HG02678 (cell line): Measurements from ENCODE around the gene RUNX3.
A peak's percentile ranks its signal among the peaks of the same experiment; 100 is the strongest.
"Not testable (repeated sequence)": the region's sequence is repeated elsewhere in the genome, so short reads cannot be mapped to it uniquely, and the experiment has no call there.

ENCODE experiments used
- ATAC-seq: cut with Tn5 transposase; IDR thresholded peaks from one replicate; pipeline ENCODE4 v1.9.1; 2021; ENCODE audit warnings: mild to moderate bottlenecking, moderate library complexity; ENCODE audit not compliant: unreplicated experiment

The RUNX3 gene

DNA sequence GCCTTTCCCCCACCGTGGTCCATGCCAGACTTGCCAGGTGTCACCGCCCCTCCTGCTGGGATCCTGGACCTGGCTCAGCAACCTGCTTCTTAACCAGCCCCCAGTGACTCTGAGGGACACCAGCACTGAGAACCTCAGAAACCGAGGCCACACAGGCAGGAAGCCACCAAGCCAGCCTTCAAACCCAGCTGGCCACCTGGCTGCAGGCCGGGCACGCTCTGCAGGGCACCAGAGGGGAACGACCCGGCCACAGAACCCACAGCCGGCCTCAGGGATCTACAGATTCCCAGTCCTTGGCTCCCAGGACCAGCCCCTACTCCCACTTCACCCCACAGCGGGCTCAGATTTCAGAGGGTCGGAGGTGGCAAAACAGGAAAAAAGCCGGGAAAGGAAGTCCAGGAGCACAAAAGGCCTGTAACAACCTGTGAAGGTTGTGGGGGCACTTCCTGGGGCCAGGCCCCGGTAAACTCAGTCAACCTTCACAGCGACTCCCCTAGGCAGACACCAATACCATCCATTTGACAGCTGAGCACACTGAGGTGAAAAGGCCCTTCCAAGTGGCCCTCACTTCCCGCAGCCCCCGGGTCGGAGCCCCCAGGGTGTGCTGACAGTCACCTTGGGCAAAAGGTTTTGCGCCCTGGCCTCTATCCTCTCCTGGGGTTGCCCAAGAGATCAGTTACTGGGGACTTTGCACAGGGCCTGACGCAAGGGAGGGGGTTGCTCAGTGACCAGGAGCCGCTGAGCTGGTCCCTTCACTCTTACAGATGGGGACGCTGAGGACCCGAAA, 14.1 kb downstream of the RUNX3 start:
- peak; percentile 67 for ATAC-seq

DNA sequence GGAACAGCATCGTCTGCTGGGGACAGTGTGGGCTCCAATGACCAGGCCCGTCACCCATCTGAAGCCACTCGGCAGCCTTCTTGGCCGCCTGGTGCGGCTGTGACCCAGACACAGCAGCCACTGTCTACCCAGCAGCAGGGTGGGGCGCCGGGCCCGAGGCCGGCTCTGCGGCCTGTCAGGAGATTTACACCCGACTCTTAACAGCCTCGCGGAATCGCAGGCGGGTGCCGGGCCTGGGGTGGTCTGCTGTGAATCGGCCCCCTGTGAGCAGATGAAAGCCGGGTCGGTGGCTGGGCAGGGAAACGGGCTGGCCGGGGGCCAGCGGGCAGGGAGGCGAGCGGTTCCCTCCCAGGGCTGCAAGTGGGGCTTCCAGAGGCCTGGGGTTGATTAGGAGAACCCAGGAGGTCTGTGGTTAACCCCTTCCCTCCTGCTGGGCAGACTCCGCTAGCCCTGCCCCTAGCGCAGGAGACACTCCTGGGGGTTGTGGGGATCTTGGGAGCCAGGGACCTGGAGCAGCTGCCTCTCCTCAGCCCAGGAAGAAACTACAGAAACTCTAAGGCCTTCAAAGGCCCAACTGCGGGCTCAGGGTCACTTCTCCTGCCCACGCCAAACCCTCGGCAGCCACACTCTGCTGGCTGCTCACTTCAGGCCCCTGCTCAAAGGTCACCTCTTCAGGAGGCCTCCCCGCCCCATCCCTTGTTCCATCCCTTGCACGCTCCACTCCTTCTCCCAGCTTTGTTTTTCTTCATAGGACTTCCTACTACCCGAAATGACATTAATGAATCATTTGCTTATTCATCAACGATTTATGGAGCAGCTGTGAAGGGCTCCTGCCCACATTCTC, 15.6 kb downstream of the RUNX3 start:
- no peak for ATAC-seq

DNA sequence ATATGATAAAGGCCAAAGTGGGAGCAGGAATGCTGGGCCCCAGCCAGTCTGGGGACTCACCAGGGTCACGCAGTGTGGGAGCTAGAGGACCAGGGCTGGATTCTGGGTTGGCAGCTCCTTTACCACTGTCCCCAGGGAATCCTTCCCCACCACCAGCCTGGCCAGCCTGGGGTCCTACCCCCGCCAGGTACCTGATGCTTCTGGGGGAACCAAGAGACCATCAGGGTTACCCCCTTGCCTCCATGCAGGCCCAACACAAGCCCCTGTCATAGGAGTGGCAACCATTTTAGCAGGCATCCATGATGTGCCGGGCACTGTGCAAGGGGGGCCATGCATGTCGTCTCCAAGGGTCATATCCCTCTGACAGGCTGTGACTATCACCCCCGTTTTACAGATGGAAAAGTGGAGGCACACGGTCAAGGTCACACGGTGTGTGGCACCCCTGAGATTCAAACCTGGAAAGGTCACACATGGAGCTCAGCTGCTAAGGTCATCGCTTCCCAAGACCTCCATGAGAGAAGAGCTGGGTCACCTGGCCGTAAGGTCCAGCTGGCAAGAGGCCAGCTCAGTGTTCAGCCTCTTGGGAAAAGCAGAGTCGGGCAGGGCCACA, 16.4 kb downstream of the RUNX3 start:
- no peak for ATAC-seq

DNA sequence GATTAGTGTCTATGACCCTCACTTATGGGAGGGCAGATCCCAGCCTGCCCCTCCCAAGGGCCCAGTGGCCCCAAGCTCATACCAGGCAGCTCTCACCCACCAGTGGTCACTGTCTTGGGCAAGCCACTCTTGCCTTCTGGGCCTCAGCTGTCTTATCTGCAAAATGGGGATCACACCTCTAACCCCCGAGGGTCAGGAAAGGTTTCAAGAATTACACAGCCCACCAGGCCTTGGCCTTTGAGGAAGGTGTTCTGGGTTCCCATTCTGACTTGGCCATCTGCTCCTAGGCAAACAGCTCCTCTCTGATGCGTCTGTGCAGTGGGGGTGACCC, 16.8 kb downstream of the RUNX3 start:
- ATAC-seq, result no peak

DNA sequence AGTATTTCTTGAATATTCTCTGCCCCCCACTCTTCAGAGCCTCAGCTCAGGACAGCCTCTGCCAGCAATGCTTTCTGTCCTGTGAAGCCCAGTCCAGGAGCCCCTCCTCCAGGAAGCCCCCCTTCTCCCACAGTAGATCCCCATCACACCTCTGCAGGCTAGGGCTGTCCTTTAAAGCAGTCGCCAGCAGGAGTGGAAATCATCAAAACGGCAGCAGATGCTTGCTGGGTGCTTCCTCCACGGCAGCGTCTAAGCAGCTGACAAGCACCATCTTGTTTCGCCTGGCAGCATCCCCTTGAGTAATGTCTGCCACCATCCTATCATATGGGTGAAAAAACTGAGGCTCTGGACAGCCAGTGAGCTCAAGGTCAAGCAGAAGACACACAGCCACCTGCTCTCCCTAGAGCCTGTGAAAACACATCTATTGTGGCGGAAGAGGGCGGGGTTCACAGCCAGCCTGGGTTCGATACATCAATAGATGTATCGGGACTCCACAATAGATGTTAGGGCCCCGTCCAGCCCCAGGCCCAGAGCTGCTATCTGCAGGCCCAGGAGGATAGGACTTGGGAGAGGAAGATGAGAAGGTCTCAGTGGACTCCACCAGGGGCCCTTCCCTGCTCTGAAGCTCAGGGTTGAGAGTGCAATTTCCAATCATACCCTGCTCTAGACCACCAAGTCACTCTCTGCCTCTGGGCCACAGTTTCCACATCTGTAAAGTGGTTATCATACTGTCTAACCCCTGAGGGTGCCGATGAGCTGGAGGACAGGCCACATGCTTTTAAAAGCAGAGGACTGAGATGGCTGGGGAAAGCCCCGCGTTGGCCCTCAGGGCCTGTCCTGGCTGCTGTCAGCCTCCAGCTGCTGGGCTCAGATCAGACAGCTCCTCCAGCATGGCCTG, 17.5 kb downstream of the RUNX3 start:
- no peak for ATAC-seq

DNA sequence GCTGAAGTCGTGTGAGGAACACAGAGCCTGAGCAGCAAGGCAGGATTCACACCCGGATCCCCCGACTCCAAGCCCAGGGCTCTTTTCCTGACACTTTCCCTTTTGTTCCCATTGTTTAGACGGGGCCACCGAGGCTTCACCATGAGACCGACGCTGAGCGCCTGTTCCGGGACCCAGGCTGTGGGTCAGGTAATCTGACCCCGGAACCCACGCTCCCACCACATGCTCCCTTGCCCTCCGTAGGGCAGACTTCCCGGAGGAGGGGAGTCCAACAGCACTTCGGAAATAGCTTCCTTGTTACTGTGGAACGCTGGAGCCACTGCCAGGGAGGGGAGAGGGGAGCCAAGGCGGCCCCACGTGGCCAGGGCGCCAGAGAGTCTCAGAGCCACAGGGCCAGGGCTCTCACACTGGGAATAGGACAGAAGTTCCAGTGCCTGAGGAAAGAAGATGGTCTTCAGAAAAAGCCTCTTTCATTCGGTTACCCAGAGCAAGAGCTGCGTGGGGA, 18.4 kb downstream of the RUNX3 start:
- no peak for ATAC-seq

DNA sequence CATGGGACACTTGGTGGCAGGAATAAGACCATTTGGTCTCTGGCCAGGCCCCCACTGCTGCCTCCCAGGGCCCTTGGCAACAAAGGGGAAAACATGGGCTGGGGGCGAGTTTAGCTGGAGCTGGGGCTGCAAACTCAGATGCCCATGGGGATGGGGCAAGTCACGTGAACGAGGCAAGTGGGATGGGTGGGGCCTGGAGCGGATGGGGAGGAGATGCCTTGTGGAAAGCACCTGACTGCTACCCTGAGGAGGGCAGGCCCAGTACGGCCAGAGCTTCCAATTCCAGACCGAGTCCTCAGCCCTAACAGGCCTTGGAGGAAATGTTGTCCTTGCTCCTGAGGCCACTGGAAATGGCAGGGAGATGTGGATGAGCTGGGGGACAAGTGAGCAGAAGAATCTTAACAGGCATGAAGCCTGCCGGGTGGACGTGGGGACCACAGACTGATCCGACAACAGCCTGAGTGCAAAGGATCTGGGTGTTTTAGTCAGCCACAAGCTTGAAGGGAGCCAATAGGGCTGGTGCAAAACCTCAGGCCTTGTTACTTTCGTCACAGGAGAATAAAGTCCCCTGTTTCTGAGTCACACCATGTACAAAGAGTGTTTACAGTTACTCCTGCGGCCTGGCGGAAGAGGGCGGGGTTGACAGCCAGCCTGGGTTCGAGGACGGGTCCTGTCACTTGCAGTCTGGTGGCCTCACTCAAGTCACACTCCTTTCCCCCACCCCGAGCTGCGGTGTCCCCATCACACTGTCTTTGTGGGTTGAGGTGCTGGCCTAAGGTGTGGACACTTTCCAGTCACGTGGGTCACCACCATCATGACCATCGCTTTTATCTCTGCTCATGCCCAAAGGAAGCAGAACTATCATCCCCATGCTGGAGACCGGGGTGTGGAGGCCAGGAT, 19.1 kb downstream of the RUNX3 start:
- ATAC-seq, result no peak

DNA sequence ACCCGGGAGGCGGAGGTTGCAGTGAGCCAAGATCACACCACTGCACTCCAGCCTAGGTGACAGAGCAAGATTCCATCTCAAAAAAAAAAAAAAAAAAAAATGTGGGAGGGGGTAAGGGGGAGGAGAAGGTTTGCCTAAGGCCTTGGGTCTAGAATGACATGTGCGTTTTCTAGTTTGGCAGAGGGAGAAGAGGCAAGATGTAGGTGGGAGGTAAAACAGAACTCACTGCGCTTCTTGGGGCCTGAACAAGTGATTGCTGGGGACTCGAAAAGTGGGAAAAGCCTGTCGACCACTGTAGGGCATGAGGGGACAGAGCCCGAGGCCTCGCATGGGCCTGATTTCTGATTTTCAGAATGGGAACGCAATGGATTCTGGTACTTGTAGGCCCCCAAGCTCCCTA, 19.9 kb downstream of the RUNX3 start:
- ATAC-seq, result no peak

DNA sequence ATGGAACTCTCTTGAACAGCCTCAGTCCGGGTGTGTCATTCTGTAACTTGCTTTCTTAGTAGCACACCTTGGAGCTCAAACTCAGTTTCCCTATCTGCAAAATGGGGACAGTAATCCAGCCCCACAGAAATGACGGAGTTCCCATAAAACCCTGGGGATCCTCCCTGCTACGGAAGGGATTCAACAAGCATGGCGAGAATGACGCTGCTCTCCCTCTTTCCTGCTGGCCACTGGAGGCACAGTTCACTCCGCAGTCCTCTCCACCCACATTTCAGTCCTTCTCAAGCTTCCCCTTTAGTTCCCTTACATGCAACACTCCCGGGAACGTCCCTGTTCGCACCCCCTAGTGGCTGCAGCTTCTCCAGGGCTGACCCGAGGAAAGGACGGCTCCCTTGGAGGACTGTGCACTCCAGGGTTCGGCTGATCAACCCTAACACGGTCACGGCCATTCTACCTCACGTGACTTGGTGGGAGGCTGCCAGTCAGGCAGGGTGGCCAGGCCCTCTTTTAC, 20.6 kb downstream of the RUNX3 start:
- ATAC-seq, result no peak

DNA sequence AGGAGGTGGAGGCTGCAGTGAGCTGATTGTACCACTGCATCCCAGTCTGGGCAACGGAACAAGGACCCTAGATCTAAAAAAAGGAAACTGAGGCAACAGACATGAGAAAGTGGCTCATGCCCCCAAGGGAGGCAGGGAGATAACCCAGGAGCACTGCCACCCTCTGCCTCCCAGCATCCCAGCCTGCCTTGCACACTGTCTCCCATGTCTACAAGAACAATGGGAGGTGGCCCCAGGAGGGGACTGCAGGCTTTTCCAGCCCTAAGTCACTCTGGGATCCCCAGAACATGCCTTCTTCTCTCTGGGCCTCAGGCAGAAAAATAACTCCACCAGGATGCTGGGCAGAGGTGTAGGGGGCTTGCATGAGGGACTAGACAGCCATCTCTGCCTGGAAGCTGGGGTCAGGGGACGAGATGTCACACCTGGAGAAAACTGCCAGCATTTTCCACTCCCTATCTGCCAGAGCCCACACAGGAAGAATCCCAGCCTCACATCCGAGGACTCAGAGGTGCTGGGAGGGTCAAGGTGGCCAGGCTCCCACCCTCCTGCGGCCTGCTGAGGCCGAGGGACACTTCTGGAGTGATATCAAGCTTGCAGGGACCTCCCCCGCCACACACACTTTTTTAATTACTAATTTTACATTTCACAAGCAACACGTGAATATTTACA, 21.4 kb downstream of the RUNX3 start:
- ATAC-seq, result no peak

DNA sequence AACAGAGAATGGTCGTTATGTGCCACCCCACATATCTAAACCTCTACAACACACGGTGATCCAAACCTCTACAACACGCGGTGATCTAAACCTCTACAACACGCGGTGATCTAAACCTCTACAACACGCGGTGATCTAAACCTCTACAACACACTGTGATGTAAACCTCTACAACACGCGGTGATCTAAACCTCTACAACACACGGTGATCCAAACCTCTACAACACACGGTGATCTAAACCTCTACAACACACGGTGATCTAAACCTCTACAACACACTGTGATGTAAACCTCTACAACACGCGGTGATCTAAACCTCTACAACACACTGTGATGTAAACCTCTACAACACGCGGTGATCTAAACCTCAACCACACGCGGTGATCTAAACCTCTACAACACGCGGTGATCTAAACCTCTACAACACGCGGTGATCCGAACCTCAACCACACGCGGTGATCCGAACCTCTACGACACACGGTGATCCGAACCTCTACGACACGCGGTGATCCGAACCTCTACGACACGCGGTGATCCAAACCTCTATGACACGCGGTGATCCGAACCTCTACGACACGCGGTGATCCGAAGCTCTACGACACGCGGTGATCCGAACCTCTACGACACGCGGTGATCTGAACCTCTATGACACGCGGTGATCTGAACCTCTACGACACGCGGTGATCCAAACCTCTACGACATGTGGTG, 22.3 kb downstream of the RUNX3 start:
- ATAC-seq, result not testable (repeated sequence)

DNA sequence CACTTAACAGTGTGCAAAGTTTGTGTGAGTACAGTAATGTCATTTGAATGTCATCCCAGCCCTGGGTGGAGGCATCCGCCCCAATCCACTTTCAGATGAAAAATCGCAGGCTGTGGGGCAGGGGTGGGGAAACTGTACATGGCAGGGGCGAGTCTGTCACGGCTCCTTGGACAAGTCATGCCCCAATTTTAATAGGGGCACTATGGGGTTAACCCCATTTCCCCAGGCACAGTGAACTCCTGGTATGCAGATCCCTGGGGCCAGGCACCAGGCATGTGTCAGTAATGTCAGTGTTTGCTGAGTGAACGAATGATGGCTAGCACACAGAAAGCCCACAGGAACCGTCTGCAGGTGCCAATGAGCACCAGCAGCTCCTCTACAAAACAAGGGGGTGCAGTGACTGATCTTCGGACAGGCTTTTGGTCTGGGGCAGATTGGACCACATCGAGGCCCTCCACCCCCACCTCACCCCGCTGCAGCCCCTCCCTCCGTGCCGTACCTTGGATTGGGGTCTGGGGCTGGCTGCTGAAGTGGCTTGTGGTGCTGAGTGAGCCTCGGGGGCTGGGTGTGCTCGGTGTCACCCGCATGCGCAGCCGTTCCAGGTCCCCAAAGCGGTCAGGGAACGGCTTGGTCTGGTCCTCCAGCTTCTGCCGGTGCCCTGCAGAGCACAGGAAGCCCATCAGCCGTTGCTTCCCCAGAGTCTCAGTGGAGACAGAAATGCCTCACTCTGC, 23.2 kb downstream of the RUNX3 start:
- ATAC-seq, result no peak

DNA sequence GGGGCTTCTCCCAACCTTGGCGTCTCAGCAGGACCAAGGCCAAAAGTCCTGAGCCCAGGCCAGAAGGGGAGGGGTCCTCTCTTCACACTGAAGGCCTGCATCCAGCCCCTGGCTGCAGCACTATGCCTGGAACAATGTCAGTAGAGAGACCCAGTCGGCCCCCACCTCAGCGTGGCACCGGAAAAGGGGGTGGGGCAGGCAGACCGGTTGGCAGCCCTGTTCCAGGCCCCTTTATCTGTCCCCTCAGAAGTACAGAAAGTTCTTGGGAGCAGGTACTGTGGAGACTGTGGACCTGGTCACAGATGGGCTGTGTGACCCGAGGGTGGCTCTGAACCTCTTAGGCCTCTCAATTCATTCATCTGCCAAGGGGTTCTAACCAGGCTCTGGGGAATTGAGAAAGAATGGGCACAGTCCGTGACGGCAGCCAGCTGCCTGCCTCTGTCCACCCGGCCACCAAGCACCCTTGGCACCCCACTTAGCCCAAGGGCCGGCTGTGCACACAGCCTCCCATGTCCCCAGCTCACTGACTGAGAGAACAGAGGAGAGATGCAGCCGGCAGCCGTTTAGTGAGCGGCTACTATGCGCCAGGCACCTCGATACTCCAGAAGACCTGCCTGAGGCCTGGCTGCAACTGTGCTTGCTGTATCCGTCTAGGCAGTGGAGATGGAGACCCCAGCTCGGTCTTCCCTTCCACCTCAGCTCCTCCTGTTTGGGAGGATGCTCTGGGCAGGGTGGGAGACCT, 23.9 kb downstream of the RUNX3 start:
- ATAC-seq, result no peak

DNA sequence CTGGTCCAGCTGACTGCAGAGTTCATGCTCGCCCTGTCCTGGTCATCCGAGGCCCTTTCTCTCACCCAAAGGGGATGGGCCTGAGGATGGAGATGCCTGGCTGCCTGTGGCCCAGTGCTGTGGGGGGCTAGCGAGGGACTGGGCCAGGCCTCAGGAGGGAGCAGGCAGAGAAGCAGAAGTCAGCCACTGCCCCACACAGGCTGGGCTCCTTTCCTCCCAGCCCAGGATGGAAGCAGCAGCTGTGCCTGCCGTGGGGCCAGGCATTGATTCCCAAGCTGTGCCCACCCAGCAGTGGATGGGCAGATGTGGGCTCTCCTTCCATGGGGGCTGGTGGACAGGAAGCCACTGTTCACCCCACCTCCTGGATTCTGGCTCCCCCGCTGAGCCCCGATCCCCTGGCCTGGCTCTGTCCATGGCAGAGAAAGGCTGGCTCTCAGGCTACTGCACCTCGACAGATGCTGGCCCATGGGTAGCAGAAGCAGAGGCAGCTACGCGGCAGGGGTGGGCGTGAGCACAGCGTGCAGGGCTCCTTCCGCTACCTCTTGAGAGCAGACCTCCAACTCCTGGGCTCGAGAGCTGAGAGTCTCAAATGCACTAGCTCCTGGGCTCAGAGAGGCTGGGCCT, 24.6 kb downstream of the RUNX3 start:
- no peak for ATAC-seq

DNA sequence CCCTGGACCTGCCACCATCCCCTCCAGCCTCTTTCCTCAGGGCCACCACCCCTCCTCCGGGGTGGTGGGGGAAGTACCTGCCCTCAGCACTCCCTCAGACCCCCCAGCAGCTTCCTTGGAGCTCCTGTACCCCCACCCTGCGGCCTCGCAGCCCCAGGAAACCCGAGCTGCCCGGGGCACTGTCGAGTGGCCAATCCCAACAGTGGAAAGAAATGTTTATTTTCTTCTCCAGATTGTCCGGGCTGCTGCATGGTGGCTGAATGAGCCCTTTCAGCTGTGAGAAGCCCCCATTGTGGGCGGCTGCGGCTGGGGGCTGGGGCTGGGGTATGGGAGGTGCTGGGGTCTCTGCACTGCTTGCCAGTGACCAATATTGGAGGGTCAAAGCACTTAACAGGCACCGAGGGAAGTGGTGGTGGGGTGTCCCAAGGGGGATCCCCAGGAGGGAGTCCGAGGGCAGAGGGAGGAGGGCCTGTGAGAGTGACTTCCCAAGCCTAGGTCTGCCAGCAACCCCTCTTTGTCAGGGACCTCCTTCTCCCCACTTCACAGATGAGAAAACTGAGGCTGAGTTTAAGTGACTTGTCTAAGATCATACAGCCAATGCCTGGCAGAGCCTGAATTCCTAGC, 25.2 kb downstream of the RUNX3 start:
- ATAC-seq, result no peak
